NCI-H345 treated with DMSO at 0.1 percent for 48 hours (cell line): Measurements from ENCODE around the gene SYT8.

Source experiments
- DNase-seq: peaks from one replicate; lab custom pipeline; 2025; ENCODE audit not compliant: unreplicated experiment; lab: John Stamatoyannopoulos, UW

Gene SYT8

GRCh38 chr11:1817511-1817910 lies 17.3 kb upstream of the SYT8 start:
- DNase-seq: no peak

GRCh38 chr11:1819074-1819473 lies 15.7 kb upstream of the SYT8 start:
- DNase-seq: no peak

- DNase-seq: no peak
Measured at GRCh38 chr11:1820463-1821325, 14.1 kb upstream of the SYT8 start.

GRCh38 chr11:1821562-1821961 lies 13.2 kb upstream of the SYT8 start:
- no peak for DNase-seq

- DNase-seq: no peak
Measured at GRCh38 chr11:1822648-1823375, 12.0 kb upstream of the SYT8 start.

GRCh38 chr11:1823376-1824220 lies 11.2 kb upstream of the SYT8 start:
- no peak for DNase-seq

- DNase-seq: no peak
Measured at GRCh38 chr11:1824221-1825038, 10.4 kb upstream of the SYT8 start.

GRCh38 chr11:1825039-1825740 lies 9.6 kb upstream of the SYT8 start:
- no peak for DNase-seq

- no peak for DNase-seq
Measured at GRCh38 chr11:1825785-1826451, 8.9 kb upstream of the SYT8 start.

- DNase-seq: no peak
Measured at GRCh38 chr11:1826552-1827094, 8.2 kb upstream of the SYT8 start.

GRCh38 chr11:1827095-1827813 lies 7.5 kb upstream of the SYT8 start:
- DNase-seq: peak; percentile 77

GRCh38 chr11:1827931-1828330 lies 6.9 kb upstream of the SYT8 start:
- no peak for DNase-seq

GRCh38 chr11:1828542-1828941 lies 6.2 kb upstream of the SYT8 start:
- no peak for DNase-seq

- DNase-seq: no peak
Measured at GRCh38 chr11:1829039-1829820, 5.6 kb upstream of the SYT8 start.

- DNase-seq: no peak
Measured at GRCh38 chr11:1830004-1830321, 4.8 kb upstream of the SYT8 start.

GRCh38 chr11:1830322-1831223 lies 4.2 kb upstream of the SYT8 start:
- DNase-seq: no peak
